Small intestine (tissue), 7 donors: ENCODE measurements around the gene LECT2. TPM values are rescaled to one million over a fixed set of nuclear protein-coding genes. Genes with fewer than 3 reads are reported as not detected.

Experiments
- DNase-seq, 2 donors: peaks; one replicate each; pipeline versions ENCODE4 v3.0.0 to v3.0.0-alpha.2; 2013
- FAIRE-seq: peaks from 2 replicates; lab custom pipeline; 2012; peaks lifted over from hg19 to GRCh38; lab: Jason Lieb, UNC
- H3K27ac ChIP-seq, 3 donors: one replicate each; pipeline ENCODE4 v1.5.1; 2013; ENCODE audit warnings: low read length in 2 of 3, mild to moderate bottlenecking in 2 of 3, control low read depth in 1 of 3, inconsistent platforms in 1 of 3, low read depth in 1 of 3, moderate library complexity in 1 of 3
- H3K27me3 ChIP-seq, 3 donors: one replicate each; pipeline ENCODE4 v1.6.1; 2013; ENCODE audit warnings: low read length in 3 of 3, inconsistent platforms in 1 of 3; ENCODE audit not compliant: control insufficient read depth in 3 of 3, insufficient read depth in 3 of 3
- H3K36me3 ChIP-seq, 3 donors: one replicate each; pipeline ENCODE4 v1.6.1; 2013; ENCODE audit warnings: low read length in 3 of 3, inconsistent platforms in 1 of 3, low read depth in 1 of 3, mild to moderate bottlenecking in 1 of 3, moderate library complexity in 1 of 3; ENCODE audit not compliant: control insufficient read depth in 3 of 3, insufficient read depth in 2 of 3
- H3K4me1 ChIP-seq, 3 donors: one replicate each; pipeline ENCODE4 v1.6.1; 2013; ENCODE audit warnings: low read length in 2 of 3, inconsistent platforms in 1 of 3, low read depth in 1 of 3, mild to moderate bottlenecking in 1 of 3, moderate library complexity in 1 of 3; ENCODE audit not compliant: control insufficient read depth in 3 of 3, insufficient read depth in 2 of 3
- H3K4me3 ChIP-seq, 3 donors: one replicate each; pipeline ENCODE4 v1.5.1; 2013; ENCODE audit warnings: low read length in 3 of 3, control low read depth in 1 of 3, inconsistent platforms in 1 of 3, low read depth in 1 of 3, mild to moderate bottlenecking in 1 of 3, moderate library complexity in 1 of 3
- H3K9me3 ChIP-seq, 2 donors: one replicate each; pipeline ENCODE4 v1.6.1; 2013; ENCODE audit warnings: low read depth in 1 of 2, low read length in 1 of 2; ENCODE audit not compliant: control insufficient read depth in 2 of 2, insufficient read depth in 1 of 2
- WGBS, 3 donors: extraction: QIAGEN DNeasy Blood & Tissue Kit; methylation state at CpG; one replicate each; pipeline ENCODE4 v1.1.7; 2013; 5-methylcytosine and 5-hydroxymethylcytosine counted together
- polyA plus RNA-seq, 4 donors: library from polyadenylated mRNA; stranded (reverse) in 3 of 4; unstranded in 1 of 4; fragments of 200-250 nt in 3 of 4; fragments of 120-200 nt in 1 of 4; gene quantifications; one replicate each; pipeline versions ENCODE4 v1.2.1 to v1.2.3, GENCODE V29; 2013
- donor health status: healthy with polysubstance abuse.
- donor health status: control.
- donor health status: control.
- donor health status: Bipolar disorder and iron deficiency.
- donor health status: healthy.

LECT2 gene
- polyA plus RNA-seq, 4 donors, result not detected

DNA sequence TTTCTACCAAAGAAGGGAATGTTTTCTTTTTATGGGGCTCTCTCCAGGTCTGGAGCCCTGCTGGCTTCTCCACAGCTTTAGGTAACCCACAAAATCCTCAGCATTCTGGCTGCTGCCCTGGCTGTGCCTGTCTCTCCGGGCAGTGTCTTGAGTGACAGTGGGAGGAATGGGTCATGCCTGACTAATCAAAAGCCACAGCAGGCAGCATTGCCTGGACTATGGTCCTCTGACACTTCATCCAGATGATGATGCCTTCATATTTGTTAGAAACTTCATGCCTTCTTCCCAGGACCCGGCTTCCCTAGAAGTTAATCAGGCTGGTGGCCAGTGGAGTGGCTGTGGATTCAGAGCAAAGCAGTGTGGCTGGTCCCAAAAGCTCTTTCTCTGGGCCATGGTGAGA, 41.8 kb upstream of the LECT2 start:
- Histone ChIP-seq H3K27ac (no peak overlapping the region), H3K27me3 (peaks cover 0 to 10% (median 0%) of the 10 kb centered on the region in 3 donors), H3K9me3 (no peaks in the 10 kb centered on the region), H3K4me1 (no peaks in the 10 kb centered on the region), H3K36me3 (no peaks in the 10 kb centered on the region), H3K4me3 (no peak overlapping the region)
- no peak for DNase-seq
- 77 to 88% (median 79%) methylated on average over 2 of the region's 2 CpGs for WGBS, 3 donors
- FAIRE-seq, result no peak

DNA sequence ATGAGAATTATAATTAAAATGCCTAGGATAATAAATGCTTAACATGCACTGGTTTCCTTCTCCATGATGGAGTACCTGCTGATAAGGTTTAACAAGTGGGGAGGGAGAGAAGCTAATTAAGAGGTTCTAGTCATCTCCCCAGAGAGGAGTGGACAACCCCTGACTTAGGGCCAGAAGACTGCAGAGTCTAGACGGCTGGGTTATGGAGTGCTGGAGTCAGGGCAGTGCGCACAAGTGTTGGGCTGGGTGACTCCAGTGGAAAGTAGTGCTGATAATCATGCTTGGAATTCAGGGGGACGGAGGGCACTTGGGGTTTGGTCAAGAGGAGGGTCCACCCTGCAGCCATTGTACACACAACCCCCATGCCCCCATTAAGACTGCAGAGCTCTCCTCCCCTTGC, 41.2 kb upstream of the LECT2 start:
- no peaks in the 10 kb centered on the region for H3K9me3 ChIP-seq
- peaks cover 0 to 10% (median 0%) of the 10 kb centered on the region in 3 donors for H3K27me3 ChIP-seq
- DNase-seq, result no peak
- H3K4me1 ChIP-seq, result peaks cover 0 to 2% (median 0%) of the 10 kb centered on the region in 3 donors
- H3K27ac ChIP-seq, result no peak overlapping the region
- FAIRE-seq, result no peak
- no peak overlapping the region for H3K4me3 ChIP-seq
- no peaks in the 10 kb centered on the region for H3K36me3 ChIP-seq
- 88 to 90% (median 89%) methylated on average over 3 of the region's 3 CpGs for WGBS, 3 donors

GRCh38 chr5:135993880-135994636, 39.3 kb upstream of the LECT2 start:
- Histone ChIP-seq H3K36me3 (no peaks in the 10 kb centered on the region), H3K4me3 (no peak overlapping the region), H3K4me1 (peaks cover 0 to 2% (median 0%) of the 10 kb centered on the region in 3 donors), H3K27me3 (peaks cover 0 to 4% (median 0%) of the 10 kb centered on the region in 3 donors), H3K27ac (peak overlapping the region in 2 of 3 donors; percentile 53 to 74), H3K9me3 (no peaks in the 10 kb centered on the region)
- no peak for FAIRE-seq
- 36 to 46% (median 45%) methylated on average over 6 of the region's 6 CpGs for WGBS, 3 donors
- peak in 1 of 2 donors; percentile 29 for DNase-seq

DNA sequence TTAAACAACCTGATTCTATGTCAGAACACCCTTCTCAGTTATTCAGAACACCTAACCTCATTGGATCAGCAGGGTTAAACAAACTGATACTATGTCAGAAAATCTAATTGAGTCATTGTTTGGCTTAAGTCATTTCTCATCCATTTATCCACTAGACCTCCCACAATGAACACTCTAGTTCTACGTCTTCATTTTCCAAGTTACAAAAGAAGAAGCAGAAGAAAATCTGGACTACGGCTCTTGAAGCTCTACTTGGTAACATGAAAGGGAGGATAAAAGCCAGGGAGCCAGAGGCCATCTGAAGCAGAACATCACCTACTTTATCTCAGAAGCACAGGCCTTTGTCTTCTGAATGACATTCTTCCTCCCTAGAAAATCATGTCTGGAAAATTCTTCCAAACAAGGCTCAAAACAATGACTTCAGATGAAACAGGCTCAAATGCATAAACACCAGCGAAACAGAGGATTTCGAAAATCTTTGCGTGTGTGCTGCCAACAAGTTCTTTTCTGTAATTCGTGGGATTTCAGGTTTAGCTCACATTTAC, 38.6 kb upstream of the LECT2 start:
- Histone ChIP-seq H3K9me3 (no peaks in the 10 kb centered on the region), H3K27me3 (peaks cover 0 to 4% (median 0%) of the 10 kb centered on the region in 3 donors), H3K4me3 (no peak overlapping the region), H3K36me3 (no peaks in the 10 kb centered on the region), H3K4me1 (peaks cover 0 to 2% (median 0%) of the 10 kb centered on the region in 3 donors), H3K27ac (peak overlapping the region in 2 of 3 donors; percentile 53 to 74)
- no peak for FAIRE-seq
- no peak for DNase-seq
- 61 to 87% (median 79%) methylated on average over 6 of the region's 6 CpGs for WGBS, 3 donors

DNA sequence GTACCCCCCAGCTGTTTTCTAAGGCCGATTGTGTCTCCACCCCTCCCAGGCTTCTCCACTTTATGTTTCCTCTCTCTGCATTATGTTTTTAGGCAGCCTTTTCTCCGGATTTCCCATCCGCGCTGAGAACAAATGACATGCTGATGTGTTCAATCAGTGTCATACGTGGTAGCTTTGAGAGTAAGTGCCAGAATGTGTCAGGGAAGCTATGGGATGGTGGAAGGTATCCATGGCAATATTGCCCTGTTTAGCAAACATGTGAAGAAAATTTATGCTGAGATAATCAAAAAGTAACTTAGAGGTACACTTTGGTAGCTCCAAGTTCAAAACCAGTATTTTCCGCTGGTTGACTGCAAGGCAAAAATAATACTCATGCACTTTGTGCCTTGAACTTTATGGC, 36.6 kb upstream of the LECT2 start:
- H3K27me3 ChIP-seq, result no peaks in the 10 kb centered on the region
- H3K27ac ChIP-seq, result no peak overlapping the region
- H3K4me3 ChIP-seq, result no peak overlapping the region
- H3K4me1 ChIP-seq, result peaks cover 0 to 2% (median 0%) of the 10 kb centered on the region in 3 donors
- no peaks in the 10 kb centered on the region for H3K9me3 ChIP-seq
- WGBS, 3 donors, result 75 to 89% (median 83%) methylated on average over 6 of the region's 6 CpGs
- FAIRE-seq (no peak), DNase-seq (peak in 1 of 2 donors; percentile 19)
- H3K36me3 ChIP-seq, result no peaks in the 10 kb centered on the region

DNA sequence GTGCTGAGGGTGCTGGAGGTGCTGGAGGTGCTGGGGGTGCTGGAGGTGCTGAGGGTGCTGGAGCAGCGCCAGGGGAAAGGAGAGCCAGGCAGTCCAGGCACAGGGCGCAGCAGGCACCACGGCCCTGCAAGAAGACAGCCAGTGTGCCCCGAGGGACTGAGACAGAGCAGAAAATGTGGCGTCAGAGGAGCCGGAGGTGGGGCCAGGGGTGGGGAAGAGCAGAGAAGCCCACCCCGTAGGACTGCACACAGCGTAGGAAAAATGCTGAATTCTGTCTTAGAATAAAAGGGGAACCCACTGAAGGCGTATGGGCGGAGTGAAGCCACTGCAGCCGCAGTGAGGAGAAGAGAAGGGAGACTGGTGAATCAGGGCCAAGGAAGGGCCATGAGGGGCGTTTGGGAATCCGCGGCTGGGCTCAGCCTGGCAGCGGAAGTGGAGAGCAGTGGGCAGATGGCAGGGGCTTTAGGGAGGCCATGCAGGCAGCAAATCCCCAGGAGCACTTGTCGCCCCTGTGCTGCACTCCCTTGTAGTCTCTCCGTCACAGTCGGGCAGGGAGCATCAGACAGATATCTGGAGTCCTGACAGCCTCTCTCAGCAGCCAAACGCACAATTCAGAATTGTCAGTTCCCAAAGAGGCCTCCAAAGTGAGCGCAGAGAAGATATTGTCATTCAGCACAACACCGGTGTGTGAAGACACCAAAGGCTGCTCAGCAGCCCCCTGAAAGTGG, 35.9 kb upstream of the LECT2 start:
- no peaks in the 10 kb centered on the region for H3K36me3 ChIP-seq
- H3K27ac ChIP-seq, result peak overlapping the region in 1 of 3 donors; percentile 48
- no peak for DNase-seq
- H3K9me3 ChIP-seq, result no peaks in the 10 kb centered on the region
- peaks cover 0 to 2% (median 0%) of the 10 kb centered on the region in 3 donors for H3K4me1 ChIP-seq
- FAIRE-seq, result no peak
- 78 to 85% (median 84%) methylated on average over 21 of the region's 21 CpGs for WGBS, 3 donors
- no peak overlapping the region for H3K4me3 ChIP-seq
- H3K27me3 ChIP-seq, result no peaks in the 10 kb centered on the region

DNA sequence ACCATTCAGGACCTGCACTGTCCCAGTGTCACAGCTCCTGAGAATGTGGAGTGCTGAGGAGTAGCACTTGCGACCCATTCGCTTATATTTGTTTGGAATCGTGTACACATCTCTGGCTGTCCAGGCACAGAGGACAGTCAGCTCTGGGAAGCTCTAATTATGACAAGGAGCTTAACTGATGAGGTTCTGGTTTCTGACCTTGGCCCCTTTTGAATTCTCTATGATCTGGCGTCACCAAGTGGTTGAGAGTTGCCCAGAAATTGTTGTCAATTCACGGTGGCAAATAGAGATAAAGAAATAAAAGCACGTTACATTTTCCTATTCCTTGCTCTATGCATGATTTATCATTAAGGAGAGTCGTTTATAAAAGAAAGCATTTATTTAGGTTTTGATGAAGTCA, 34.9 kb upstream of the LECT2 start:
- FAIRE-seq (no peak), DNase-seq (no peak)
- Histone ChIP-seq H3K9me3 (no peaks in the 10 kb centered on the region), H3K4me1 (peaks cover 0 to 2% (median 0%) of the 10 kb centered on the region in 3 donors), H3K27me3 (no peaks in the 10 kb centered on the region), H3K36me3 (no peaks in the 10 kb centered on the region), H3K27ac (no peak overlapping the region), H3K4me3 (no peak overlapping the region)
- 71 to 80% (median 78%) methylated on average over 7 of the region's 7 CpGs for WGBS, 3 donors

DNA sequence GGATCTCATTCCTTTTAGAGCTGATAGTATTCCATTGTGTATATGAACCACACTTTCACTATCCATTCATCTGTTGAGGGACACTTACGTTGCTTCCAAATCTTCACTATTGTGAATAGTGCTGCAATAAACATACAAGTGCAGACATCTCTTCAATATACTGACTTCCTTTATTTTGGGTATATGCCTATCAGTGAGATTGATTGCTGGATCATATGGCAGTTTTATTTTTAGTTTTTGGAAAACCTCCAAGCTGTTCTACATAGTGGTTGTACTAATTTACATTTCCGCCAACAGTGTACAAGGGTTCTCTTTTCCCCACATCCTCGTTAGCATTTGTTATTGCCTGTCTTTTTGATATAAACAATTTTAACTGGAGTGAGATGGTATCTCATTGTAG, 33.8 kb upstream of the LECT2 start:
- H3K4me1 ChIP-seq, result peaks cover 0 to 2% (median 0%) of the 10 kb centered on the region in 3 donors
- DNase-seq, result no peak
- WGBS, 3 donors, result 69 to 80% (median 72%) methylated on average over 3 of the region's 3 CpGs
- no peak for FAIRE-seq
- no peak overlapping the region for H3K4me3 ChIP-seq
- no peak overlapping the region for H3K27ac ChIP-seq
- no peaks in the 10 kb centered on the region for H3K9me3 ChIP-seq
- H3K36me3 ChIP-seq, result no peaks in the 10 kb centered on the region
- H3K27me3 ChIP-seq, result no peaks in the 10 kb centered on the region
